ENCODE data around the gene SFMBT2.

SFMBT2 gene

DNA sequence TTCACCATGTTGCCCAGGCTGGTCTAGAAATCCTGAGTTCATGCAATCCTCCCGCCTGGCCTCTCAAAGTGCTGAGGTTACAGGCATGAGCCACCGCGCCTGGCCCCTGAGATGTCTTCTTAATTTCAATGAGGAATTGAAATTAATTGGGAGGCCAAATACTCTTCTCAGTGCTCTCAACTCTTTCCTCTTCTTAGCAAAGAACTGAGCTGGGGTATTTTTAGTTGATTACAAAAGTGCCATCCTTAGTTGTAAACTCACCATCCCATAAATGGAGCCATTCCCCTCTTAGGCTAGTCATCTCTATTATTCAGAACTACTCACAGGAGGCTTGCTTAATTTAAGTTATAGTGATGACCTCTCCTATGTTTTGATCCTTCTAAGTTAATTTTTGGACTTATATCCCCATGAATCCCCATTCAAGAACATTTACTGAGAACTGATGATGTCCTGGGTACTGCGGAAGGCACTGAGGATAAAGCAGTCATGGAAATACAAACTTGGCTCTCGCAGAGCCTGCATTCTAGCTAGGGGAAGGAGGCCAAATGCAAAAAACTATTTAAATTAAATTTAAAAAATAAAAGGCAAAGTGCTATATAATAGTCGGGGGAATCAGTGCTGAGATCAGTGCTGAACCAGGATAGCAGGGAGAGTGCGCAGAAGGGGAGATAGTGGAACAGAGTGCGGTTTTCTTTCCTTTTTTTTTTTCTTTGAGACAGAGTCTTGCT lies 145.3 kb downstream of the SFMBT2 start:
- no peak overlapping the region for H3K4me3 ChIP-seq (IDR thresholded peaks at IDR 0.05; ENCODE audit: insufficient read depth, low read depth, low read length)
- TF ChIP-seq, protein P1, sequence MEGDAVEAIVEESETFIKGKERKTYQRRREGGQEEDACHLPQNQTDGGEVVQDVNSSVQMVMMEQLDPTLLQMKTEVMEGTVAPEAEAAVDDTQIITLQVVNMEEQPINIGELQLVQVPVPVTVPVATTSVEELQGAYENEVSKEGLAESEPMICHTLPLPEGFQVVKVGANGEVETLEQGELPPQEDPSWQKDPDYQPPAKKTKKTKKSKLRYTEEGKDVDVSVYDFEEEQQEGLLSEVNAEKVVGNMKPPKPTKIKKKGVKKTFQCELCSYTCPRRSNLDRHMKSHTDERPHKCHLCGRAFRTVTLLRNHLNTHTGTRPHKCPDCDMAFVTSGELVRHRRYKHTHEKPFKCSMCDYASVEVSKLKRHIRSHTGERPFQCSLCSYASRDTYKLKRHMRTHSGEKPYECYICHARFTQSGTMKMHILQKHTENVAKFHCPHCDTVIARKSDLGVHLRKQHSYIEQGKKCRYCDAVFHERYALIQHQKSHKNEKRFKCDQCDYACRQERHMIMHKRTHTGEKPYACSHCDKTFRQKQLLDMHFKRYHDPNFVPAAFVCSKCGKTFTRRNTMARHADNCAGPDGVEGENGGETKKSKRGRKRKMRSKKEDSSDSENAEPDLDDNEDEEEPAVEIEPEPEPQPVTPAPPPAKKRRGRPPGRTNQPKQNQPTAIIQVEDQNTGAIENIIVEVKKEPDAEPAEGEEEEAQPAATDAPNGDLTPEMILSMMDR (conservative IDR thresholded peaks at IDR 0.05; ENCODE audit: low read depth, low read length): no peak
- peaks cover 9% of the 10 kb centered on the region for H3K4me1 ChIP-seq (ENCODE audit: low read depth, poor library complexity, severe bottlenecking)
- no peak overlapping the region for H3K4me2 ChIP-seq
- H3K36me3 ChIP-seq (ENCODE audit: insufficient read depth): no peaks in the 10 kb centered on the region
- no peak overlapping the region for H2AFZ ChIP-seq (ENCODE audit: low read depth)
- no peaks in the 10 kb centered on the region for H3K27me3 ChIP-seq (ENCODE audit: insufficient read depth, low read depth)
- H4K20me1 ChIP-seq (ENCODE audit: insufficient read depth): no peaks in the 10 kb centered on the region
- H3K27ac ChIP-seq: no peak overlapping the region
- H3K79me2 ChIP-seq (ENCODE audit: insufficient read depth, low read depth): no peaks in the 10 kb centered on the region; the same call in 1 of the 2 replicates
- H3K9ac ChIP-seq: no peak overlapping the region

DNA sequence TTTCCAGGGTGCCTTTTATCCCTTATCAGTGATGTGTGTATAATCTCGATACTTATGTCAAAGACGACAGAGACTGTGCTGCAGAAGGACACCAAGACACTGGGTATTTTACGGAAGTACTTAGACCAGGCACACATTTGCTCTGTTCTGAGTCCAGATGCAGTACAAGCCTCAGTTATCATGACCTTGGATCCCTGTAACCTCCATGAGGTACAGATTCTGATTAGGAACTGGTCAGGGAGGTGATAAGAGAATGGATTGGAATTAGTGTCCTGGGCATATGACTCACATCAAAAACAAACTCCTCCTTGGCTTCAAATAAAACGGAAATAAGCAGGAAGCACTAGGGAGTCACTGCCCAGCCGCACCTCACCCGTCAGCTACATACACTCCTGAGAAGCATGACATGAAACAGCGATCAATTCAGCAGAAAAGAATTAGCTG lies 146.5 kb downstream of the SFMBT2 start:
- H3K4me3 ChIP-seq (IDR thresholded peaks at IDR 0.05; ENCODE audit: insufficient read depth, low read depth, low read length): no peak overlapping the region
- TF ChIP-seq, protein P1 (conservative IDR thresholded peaks at IDR 0.05; ENCODE audit: low read depth, low read length): no peak
- H3K4me1 ChIP-seq (ENCODE audit: low read depth, poor library complexity, severe bottlenecking): peaks cover 11% of the 10 kb centered on the region
- H3K79me2 ChIP-seq (ENCODE audit: insufficient read depth, low read depth): no peaks in the 10 kb centered on the region; the same call in 1 of the 2 replicates
- no peak overlapping the region for H3K4me2 ChIP-seq
- H3K27me3 ChIP-seq (ENCODE audit: insufficient read depth, low read depth): no peaks in the 10 kb centered on the region
- H3K36me3 ChIP-seq (ENCODE audit: insufficient read depth): no peaks in the 10 kb centered on the region
- H3K27ac ChIP-seq: no peak overlapping the region
- no peak overlapping the region for H3K9ac ChIP-seq
- H4K20me1 ChIP-seq (ENCODE audit: insufficient read depth): no peaks in the 10 kb centered on the region
- no peak overlapping the region for H2AFZ ChIP-seq (ENCODE audit: low read depth)

DNA sequence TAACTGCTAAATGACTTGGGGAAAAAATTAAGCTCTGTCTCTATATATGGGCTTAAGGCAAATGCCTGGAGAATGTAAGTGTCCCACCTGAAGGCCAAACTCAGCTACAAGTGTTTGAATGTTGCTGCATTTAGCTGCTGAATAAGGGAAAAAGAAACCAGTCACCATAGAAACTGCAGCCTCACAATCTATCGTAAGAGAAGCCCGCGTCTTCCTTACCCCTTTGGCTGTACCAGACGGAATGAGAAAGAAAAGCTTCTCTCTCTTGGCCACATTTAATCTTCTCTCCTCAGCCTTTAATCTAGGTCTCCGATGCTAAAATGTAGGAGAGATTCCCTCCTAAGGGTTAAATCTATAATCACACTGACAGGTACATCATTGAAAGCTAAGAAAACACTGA lies 147.2 kb downstream of the SFMBT2 start:
- Histone ChIP-seq H2AFZ (ENCODE audit: low read depth) (no peak overlapping the region), H3K4me1 (ENCODE audit: low read depth, poor library complexity, severe bottlenecking) (peaks cover 11% of the 10 kb centered on the region), H3K4me3 (IDR thresholded peaks at IDR 0.05; ENCODE audit: insufficient read depth, low read depth, low read length) (no peak overlapping the region), H3K27ac (no peak overlapping the region), H3K79me2 (ENCODE audit: insufficient read depth, low read depth) (no peaks in the 10 kb centered on the region; the same call in 1 of the 2 replicates), H4K20me1 (ENCODE audit: insufficient read depth) (no peaks in the 10 kb centered on the region), H3K27me3 (ENCODE audit: insufficient read depth, low read depth) (no peaks in the 10 kb centered on the region), H3K36me3 (ENCODE audit: insufficient read depth) (no peaks in the 10 kb centered on the region), H3K9ac (no peak overlapping the region), H3K4me2 (no peak overlapping the region)
- TF ChIP-seq, protein P1 (conservative IDR thresholded peaks at IDR 0.05; ENCODE audit: low read depth, low read length): no peak

DNA sequence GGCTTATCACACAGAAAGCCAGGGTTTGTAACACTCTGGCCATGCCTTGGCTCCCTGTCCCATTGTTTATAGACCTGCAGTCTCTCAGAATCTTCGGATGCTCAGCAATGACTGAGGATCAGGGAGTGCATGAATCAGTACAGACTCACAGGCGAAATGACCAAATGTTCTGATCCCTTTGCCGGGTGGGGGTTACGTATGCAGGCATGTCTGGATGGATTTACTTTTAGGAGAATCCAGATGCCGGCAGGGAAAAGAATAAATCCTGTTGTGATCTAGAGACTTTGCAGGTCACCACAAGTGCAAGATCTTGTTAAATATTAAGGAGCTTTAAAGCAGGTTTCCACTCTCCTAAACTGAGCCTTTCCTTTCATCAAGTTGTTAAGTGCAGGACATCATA lies 149.5 kb downstream of the SFMBT2 start:
- peaks cover 24% of the 10 kb centered on the region for H3K4me1 ChIP-seq (ENCODE audit: low read depth, poor library complexity, severe bottlenecking)

More for the DNA sequence above, 149.5 kb downstream of the SFMBT2 start:
- H3K4me3 ChIP-seq (IDR thresholded peaks at IDR 0.05; ENCODE audit: insufficient read depth, low read depth, low read length): no peak overlapping the region
- no peak overlapping the region for H2AFZ ChIP-seq (ENCODE audit: low read depth)
- H3K27me3 ChIP-seq (ENCODE audit: insufficient read depth, low read depth): no peaks in the 10 kb centered on the region
- H3K27ac ChIP-seq: no peak overlapping the region
- no peaks in the 10 kb centered on the region for H3K79me2 ChIP-seq (ENCODE audit: insufficient read depth, low read depth)
- H3K4me2 ChIP-seq: 0 out of 2 replicates have a peak overlapping the region, but pooled peaks have one; percentile 3
- H4K20me1 ChIP-seq (ENCODE audit: insufficient read depth): no peaks in the 10 kb centered on the region
- TF ChIP-seq, protein P1 (conservative IDR thresholded peaks at IDR 0.05; ENCODE audit: low read depth, low read length): no peak
- no peak overlapping the region for H3K9ac ChIP-seq
- H3K36me3 ChIP-seq (ENCODE audit: insufficient read depth): no peaks in the 10 kb centered on the region

Data from KMS-11 (cell line).